HT1080 (cell line): ENCODE measurements around the gene TGFBRAP1. TPM values are rescaled to one million over a fixed set of nuclear protein-coding genes. Genes with fewer than 3 reads are reported as not detected.
A peak's percentile ranks its signal among the peaks of the same experiment; 100 is the strongest.
"Not testable (repeated sequence)": the region's sequence is repeated elsewhere in the genome, so short reads cannot be mapped to it uniquely, and the experiment has no call there.

Source experiments
- DNase-seq: peaks from one replicate; pipeline ENCODE4 v3.0.0-alpha.2; 2015; ENCODE audit warnings: low read depth
- total RNA-seq: library from RNA; depleted of rRNA; stranded (reverse); fragments of >200 nt; shearing (Covaris generic); gene quantifications from 2 replicates; pipeline ENCODE4 v1.2.3, GENCODE V29; 2014

Gene TGFBRAP1
- total RNA-seq, 1 experiment from 2014 or later, result 37.7 TPM

- no peak for DNase-seq
These were observed 55.5 kb downstream of the TGFBRAP1 start for GRCh38 chr2:105274046-105274445.

- no peak for DNase-seq
These were observed 57.4 kb downstream of the TGFBRAP1 start for GRCh38 chr2:105272176-105272575.

GRCh38 chr2:105271393-105272045, 58.0 kb downstream of the TGFBRAP1 start:
- no peak for DNase-seq

- no peak for DNase-seq
These were observed 60.1 kb downstream of the TGFBRAP1 start for GRCh38 chr2:105269426-105269825.

- no peak for DNase-seq
These were observed 66.9 kb downstream of the TGFBRAP1 start for GRCh38 chr2:105262651-105263091.

GRCh38 chr2:105261061-105261460, 68.5 kb downstream of the TGFBRAP1 start:
- peak; percentile 72 for DNase-seq

GRCh38 chr2:105258835-105259350, 70.6 kb downstream of the TGFBRAP1 start:
- no peak for DNase-seq

- no peak for DNase-seq
These were observed 71.6 kb downstream of the TGFBRAP1 start for GRCh38 chr2:105257981-105258380.

- no peak for DNase-seq
These were observed 73.0 kb downstream of the TGFBRAP1 start for GRCh38 chr2:105256431-105257047.

GRCh38 chr2:105255979-105256378, 73.6 kb downstream of the TGFBRAP1 start:
- no peak for DNase-seq

- DNase-seq, result no peak
These were observed 74.9 kb downstream of the TGFBRAP1 start for GRCh38 chr2:105254531-105255210.

- no peak for DNase-seq
These were observed 77.3 kb downstream of the TGFBRAP1 start for GRCh38 chr2:105252271-105252670.

GRCh38 chr2:105251016-105251648, 78.4 kb downstream of the TGFBRAP1 start:
- not testable (repeated sequence) for DNase-seq

- no peak for DNase-seq
These were observed 79.6 kb downstream of the TGFBRAP1 start for GRCh38 chr2:105249891-105250290.

- no peak for DNase-seq
These were observed 80.4 kb downstream of the TGFBRAP1 start for GRCh38 chr2:105249181-105249580.

GRCh38 chr2:105248316-105249070, 81.0 kb downstream of the TGFBRAP1 start:
- DNase-seq, result no peak

- no peak for DNase-seq
These were observed 85.1 kb downstream of the TGFBRAP1 start for GRCh38 chr2:105244451-105244850.

- no peak for DNase-seq
These were observed 85.6 kb downstream of the TGFBRAP1 start for GRCh38 chr2:105243961-105244360.

GRCh38 chr2:105242286-105242993, 87.1 kb downstream of the TGFBRAP1 start:
- DNase-seq, result no peak

- no peak for DNase-seq
These were observed 88.1 kb downstream of the TGFBRAP1 start, which contains the start of gene GPR45 for GRCh38 chr2:105241443-105241842. Gene GPR45 (plus strand): TSS chr2:105241743. CDS start chr2:105241859, 116 bp downstream.
